ENCODE data around the gene CEMIP.

Gene CEMIP, protein sequence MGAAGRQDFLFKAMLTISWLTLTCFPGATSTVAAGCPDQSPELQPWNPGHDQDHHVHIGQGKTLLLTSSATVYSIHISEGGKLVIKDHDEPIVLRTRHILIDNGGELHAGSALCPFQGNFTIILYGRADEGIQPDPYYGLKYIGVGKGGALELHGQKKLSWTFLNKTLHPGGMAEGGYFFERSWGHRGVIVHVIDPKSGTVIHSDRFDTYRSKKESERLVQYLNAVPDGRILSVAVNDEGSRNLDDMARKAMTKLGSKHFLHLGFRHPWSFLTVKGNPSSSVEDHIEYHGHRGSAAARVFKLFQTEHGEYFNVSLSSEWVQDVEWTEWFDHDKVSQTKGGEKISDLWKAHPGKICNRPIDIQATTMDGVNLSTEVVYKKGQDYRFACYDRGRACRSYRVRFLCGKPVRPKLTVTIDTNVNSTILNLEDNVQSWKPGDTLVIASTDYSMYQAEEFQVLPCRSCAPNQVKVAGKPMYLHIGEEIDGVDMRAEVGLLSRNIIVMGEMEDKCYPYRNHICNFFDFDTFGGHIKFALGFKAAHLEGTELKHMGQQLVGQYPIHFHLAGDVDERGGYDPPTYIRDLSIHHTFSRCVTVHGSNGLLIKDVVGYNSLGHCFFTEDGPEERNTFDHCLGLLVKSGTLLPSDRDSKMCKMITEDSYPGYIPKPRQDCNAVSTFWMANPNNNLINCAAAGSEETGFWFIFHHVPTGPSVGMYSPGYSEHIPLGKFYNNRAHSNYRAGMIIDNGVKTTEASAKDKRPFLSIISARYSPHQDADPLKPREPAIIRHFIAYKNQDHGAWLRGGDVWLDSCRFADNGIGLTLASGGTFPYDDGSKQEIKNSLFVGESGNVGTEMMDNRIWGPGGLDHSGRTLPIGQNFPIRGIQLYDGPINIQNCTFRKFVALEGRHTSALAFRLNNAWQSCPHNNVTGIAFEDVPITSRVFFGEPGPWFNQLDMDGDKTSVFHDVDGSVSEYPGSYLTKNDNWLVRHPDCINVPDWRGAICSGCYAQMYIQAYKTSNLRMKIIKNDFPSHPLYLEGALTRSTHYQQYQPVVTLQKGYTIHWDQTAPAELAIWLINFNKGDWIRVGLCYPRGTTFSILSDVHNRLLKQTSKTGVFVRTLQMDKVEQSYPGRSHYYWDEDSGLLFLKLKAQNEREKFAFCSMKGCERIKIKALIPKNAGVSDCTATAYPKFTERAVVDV (N-terminal part only)

DNA sequence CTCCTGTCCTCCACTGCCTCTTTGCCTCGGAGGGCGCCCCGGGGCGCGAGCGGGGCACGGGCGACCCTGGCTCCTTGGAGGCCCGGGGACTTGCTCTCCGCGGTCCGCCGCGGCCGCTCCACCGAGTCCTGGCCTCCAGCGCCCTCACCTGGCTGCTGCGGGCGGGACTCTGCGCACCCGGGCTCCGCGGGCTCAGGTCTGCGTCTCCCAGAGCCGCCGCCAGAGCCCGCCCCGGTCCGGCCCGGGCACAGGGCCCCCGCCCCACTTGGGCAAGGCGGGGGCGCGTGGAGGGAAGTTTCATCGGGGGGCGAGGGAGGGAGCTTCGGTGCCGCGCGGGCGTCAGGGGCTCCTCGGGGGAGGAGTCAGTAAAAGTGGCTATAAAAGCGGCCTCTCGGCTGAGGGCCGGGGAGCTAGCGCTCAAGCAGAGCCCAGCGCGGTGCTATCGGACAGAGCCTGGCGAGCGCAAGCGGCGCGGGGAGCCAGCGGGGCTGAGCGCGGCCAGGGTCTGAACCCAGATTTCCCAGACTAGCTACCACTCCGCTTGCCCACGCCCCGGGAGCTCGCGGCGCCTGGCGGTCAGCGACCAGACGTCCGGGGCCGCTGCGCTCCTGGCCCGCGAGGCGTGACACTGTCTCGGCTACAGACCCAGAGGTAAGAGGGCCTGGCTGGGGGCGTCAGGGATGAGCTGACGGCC is at the start of gene CEMIP:
Gene CEMIP (plus strand): TSS at position 407 of the 694 bp plus-strand sequence. CDS start 94,510 bp downstream, outside the sequence.
- DNase-seq (ENCODE audit: low read depth) = no peak
- TF ChIP-seq, protein P1, sequence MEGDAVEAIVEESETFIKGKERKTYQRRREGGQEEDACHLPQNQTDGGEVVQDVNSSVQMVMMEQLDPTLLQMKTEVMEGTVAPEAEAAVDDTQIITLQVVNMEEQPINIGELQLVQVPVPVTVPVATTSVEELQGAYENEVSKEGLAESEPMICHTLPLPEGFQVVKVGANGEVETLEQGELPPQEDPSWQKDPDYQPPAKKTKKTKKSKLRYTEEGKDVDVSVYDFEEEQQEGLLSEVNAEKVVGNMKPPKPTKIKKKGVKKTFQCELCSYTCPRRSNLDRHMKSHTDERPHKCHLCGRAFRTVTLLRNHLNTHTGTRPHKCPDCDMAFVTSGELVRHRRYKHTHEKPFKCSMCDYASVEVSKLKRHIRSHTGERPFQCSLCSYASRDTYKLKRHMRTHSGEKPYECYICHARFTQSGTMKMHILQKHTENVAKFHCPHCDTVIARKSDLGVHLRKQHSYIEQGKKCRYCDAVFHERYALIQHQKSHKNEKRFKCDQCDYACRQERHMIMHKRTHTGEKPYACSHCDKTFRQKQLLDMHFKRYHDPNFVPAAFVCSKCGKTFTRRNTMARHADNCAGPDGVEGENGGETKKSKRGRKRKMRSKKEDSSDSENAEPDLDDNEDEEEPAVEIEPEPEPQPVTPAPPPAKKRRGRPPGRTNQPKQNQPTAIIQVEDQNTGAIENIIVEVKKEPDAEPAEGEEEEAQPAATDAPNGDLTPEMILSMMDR (IDR thresholded peaks at IDR 0.05; ENCODE audit: low read depth, low read length, missing control alignments) = peak; percentile 49
- H3K4me3 ChIP-seq (ENCODE audit: low read depth, low read length) = no peak within 1 kb of the TSS

DNA sequence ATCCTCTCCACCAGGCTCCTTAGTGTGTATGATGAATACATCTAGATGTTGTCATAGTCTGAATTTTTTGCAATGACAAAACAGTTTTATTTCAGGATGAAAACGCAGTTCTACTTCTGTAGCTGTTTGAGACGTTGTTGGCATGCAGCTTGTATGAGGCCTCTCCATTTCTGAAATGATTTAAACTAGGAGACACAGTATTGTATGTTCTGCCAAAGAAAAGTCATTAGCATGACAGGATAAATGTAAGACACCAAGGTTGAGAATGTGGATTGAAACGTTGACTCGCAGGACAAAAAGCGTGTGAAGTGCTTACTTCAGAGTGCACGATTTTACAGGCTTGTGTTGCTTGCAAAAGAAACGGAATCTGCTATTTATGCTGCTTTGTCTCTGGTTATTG is 48.8 kb upstream of the CEMIP start:
- TF ChIP-seq, protein P1 (IDR thresholded peaks at IDR 0.05; ENCODE audit: low read depth, low read length, missing control alignments) = no peak
- no peak for DNase-seq (ENCODE audit: low read depth)
- no peak overlapping the region for H3K4me3 ChIP-seq (ENCODE audit: low read depth, low read length)

DNA sequence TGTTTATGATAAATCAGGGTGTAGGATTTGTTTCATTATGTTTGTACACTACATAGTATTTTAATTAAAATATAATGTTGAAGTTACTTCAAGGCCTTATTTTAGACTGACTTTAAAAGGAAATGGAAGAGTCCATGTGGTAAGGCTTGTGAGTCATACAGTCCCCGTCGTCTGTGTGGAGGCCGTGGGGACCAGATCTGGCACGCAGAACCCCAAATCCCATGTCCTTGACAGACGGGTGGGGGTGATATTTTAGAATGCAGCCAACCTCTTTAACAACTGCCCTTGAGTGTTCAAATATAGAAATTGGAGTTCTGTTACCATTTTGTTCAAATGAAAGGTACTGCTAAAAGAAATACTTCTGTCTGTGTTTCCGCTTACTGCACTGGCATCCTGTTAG is 48.2 kb upstream of the CEMIP start:
- no peak overlapping the region for H3K4me3 ChIP-seq (ENCODE audit: low read depth, low read length)
- TF ChIP-seq, protein P1 (IDR thresholded peaks at IDR 0.05; ENCODE audit: low read depth, low read length, missing control alignments) = no peak
- DNase-seq (ENCODE audit: low read depth) = no peak

DNA sequence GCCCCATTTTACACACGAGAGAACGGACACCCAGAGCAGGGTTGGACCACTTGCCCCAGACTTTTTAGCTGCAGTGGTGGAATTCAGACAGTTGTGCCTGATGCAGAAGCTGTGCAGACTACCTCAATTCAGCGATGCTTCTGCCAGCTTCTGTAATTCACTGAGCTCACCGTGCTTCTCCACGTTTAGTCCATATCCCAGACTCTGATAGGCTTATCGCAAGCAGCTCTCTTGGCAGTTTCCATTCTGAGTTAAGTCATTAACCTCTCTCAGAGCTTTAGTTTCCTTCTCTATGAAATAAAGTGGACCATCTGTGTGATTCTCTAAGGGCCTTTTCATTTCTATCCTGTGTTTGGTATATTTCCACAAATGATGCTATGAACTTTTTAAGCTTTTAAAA is 47.0 kb upstream of the CEMIP start:
- no peak for DNase-seq (ENCODE audit: low read depth)
- no peak overlapping the region for H3K4me3 ChIP-seq (ENCODE audit: low read depth, low read length)
- TF ChIP-seq, protein P1 (IDR thresholded peaks at IDR 0.05; ENCODE audit: low read depth, low read length, missing control alignments) = no peak

DNA sequence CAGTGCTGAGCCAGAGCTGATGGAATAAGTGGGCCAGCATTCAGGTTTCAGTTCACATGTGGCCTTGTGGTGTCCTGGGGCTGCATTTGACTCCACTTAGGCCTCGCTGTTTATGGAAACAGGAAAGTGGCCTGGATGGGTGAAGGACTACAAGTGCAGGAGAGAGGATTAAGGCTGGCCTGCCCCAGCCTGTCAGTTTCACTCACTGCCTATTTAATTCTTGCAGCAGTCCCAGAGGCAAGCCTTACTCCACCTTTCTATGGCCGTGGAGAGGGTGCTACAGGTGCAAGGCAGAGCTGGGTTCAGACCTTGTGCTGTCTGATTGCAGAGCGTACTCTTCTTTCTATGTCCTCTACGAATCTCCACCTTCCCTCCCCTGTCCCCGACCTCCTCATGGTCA is 46.4 kb upstream of the CEMIP start:
- no peak overlapping the region for H3K4me3 ChIP-seq (ENCODE audit: low read depth, low read length)
- TF ChIP-seq, protein P1 (IDR thresholded peaks at IDR 0.05; ENCODE audit: low read depth, low read length, missing control alignments) = no peak
- no peak for DNase-seq (ENCODE audit: low read depth)

DNA sequence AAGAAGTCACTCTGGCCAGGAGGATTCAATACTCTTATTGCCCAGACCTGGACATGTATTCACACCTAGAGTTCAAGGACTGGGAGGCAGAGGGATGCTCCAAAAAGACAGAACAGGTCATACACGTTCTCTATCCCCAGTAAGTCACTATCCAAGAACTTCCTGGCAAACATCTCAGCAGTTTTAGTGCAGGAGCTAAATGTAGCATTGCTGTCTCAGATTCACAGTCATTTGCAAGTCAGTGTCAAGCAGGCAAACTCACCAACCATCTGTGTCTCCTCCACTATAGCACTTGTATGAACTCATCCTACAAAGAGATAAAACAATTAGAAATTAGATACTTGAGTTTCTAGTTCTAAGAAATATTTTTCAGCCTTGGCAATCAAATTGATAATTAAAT is 45.7 kb upstream of the CEMIP start:
- TF ChIP-seq, protein P1 (IDR thresholded peaks at IDR 0.05; ENCODE audit: low read depth, low read length, missing control alignments) = no peak
- no peak for DNase-seq (ENCODE audit: low read depth)
- H3K4me3 ChIP-seq (ENCODE audit: low read depth, low read length) = no peak overlapping the region
